SIG-M5 treated with dmso at 0.1 percent for 504 hours (cell line): Measurements from ENCODE around the gene F10.
A peak's percentile ranks its signal among the peaks of the same experiment; 100 is the strongest.
"Not testable (repeated sequence)": the region's sequence is repeated elsewhere in the genome, so short reads cannot be mapped to it uniquely, and the experiment has no call there.

Experiments used
- DNase-seq: peaks from one replicate; lab custom pipeline; 2025; ENCODE audit not compliant: unreplicated experiment; lab: John Stamatoyannopoulos, UW

Gene F10

GRCh38 chr13:113151745-113152690 is 29.4 kb downstream of the F10 start:
- no peak for DNase-seq

GRCh38 chr13:113152691-113152983 is 30.0 kb downstream of the F10 start:
- DNase-seq, result no peak

- no peak for DNase-seq
Measured at GRCh38 chr13:113152984-113153809, 30.6 kb downstream of the F10 start.

GRCh38 chr13:113153810-113154748 is 31.5 kb downstream of the F10 start:
- DNase-seq, result peak; percentile 50

GRCh38 chr13:113155201-113155600 is 32.6 kb downstream of the F10 start:
- no peak for DNase-seq

GRCh38 chr13:113155982-113156655 is 33.5 kb downstream of the F10 start:
- no peak for DNase-seq

- DNase-seq, result no peak
Measured at GRCh38 chr13:113157206-113157928, 34.8 kb downstream of the F10 start.

- DNase-seq, result no peak
Measured at GRCh38 chr13:113157929-113158747, 35.5 kb downstream of the F10 start, which contains the start of gene PROZ. Gene PROZ (plus strand): TSS chr13:113158648. CDS start chr13:113158661, 13 bp downstream.

GRCh38 chr13:113158946-113159345 is 36.3 kb downstream of the F10 start:
- DNase-seq, result no peak

- no peak for DNase-seq
Measured at GRCh38 chr13:113159701-113160100, 37.1 kb downstream of the F10 start.

- no peak for DNase-seq
Measured at GRCh38 chr13:113160983-113161382, 38.4 kb downstream of the F10 start.

GRCh38 chr13:113161433-113161832 is 38.8 kb downstream of the F10 start:
- DNase-seq, result no peak

- not testable (repeated sequence) for DNase-seq
Measured at GRCh38 chr13:113161975-113162374, 39.4 kb downstream of the F10 start.

GRCh38 chr13:113162783-113163685 is 40.4 kb downstream of the F10 start:
- no peak for DNase-seq

GRCh38 chr13:113164492-113164891 is 41.9 kb downstream of the F10 start:
- DNase-seq, result no peak

GRCh38 chr13:113166266-113166665 is 43.7 kb downstream of the F10 start:
- no peak for DNase-seq

- no peak for DNase-seq
Measured at GRCh38 chr13:113166681-113167080, 44.1 kb downstream of the F10 start.

GRCh38 chr13:113167155-113167554 is 44.6 kb downstream of the F10 start:
- no peak for DNase-seq
